Left lung (tissue), 10 donors: ENCODE measurements around the gene STMP1. TPM values are rescaled to one million over a fixed set of nuclear protein-coding genes. Genes with fewer than 3 reads are reported as not detected.

ENCODE experiments used
- ATAC-seq: fragments of 200-7000 bp; cut with Tn5 transposase; one replicate; pipeline ENCODE4 v1.9.1; 2020; ENCODE audit warnings: moderate library complexity
- DNase-seq, 4 donors: peaks; one replicate each; pipeline ENCODE4 v3.0.0-alpha.2; 2013 to 2020
- H3K27ac ChIP-seq, 2 donors: fragments of 200-600 bp; sonication (generic) in 1 of 2; one replicate each; pipeline versions ENCODE4 v1.5.0 to v1.8.0; 2020 to 2021
- H3K27me3 ChIP-seq, 2 donors: fragments of 200-600 bp; sonication (generic) in 1 of 2; one replicate each; pipeline versions ENCODE4 v1.5.0 to v1.8.0; 2020 to 2021
- H3K36me3 ChIP-seq, 2 donors: fragments of 200-600 bp; sonication (generic) in 1 of 2; one replicate each; pipeline versions ENCODE4 v1.5.0 to v1.8.0; 2020 to 2021
- H3K4me1 ChIP-seq, 2 donors: fragments of 200-600 bp; one replicate each; pipeline ENCODE4 v1.8.0; 2021
- H3K4me3 ChIP-seq, 2 donors: fragments of 200-600 bp; sonication (generic) in 1 of 2; one replicate each; pipeline versions ENCODE4 v1.5.0 to v1.8.0; 2020 to 2021; ENCODE audit warnings: mild to moderate bottlenecking in 1 of 2
- H3K9me3 ChIP-seq, 2 donors: fragments of 200-600 bp; sonication (generic) in 1 of 2; one replicate each; pipeline versions ENCODE4 v1.5.0 to v1.8.0; 2020 to 2021
- intact Hi-C, 2 donors: fragments of 100-400 bp; cut with DNase I; formaldehyde crosslinking; loops; one replicate each; pipeline versions ENCODE4 v1.11.2 to v1.14.2; 2022
- polyA plus RNA-seq, 6 donors: library from polyadenylated mRNA; unstranded; fragments of 120-200 nt; gene quantifications; one replicate each; pipeline ENCODE4 v1.2.1, GENCODE V29; 2013; ENCODE audit not compliant: insufficient read length in 6 of 6
- total RNA-seq, 2 donors: library from RNA; stranded (reverse); fragmentation: NEBNext Ultra II Directional; extraction: Animal tissue kit (Norgen Biotek cat#: 25700); gene quantifications; one replicate each; pipeline ENCODE4 v1.2.1, GENCODE V29; 2021
- TF ChIP-seq, protein P1 (sequence below), 2 donors: fragments of 200-600 bp; sonication (generic) in 1 of 2; IDR thresholded peaks; one replicate each; pipeline versions ENCODE4 v1.5.0 to v1.8.0; 2021; ENCODE audit warnings: antibody characterized with exemption in 2 of 2
- donor health status: DM: no; HTN: yes; CAD: no.
- donor health status: DM: no; HTN: no; CAD: no.

The STMP1 gene
- total and polyA plus RNA-seq, 8 donors: 35.0 to 81.6 (median 70.0) TPM

DNA sequence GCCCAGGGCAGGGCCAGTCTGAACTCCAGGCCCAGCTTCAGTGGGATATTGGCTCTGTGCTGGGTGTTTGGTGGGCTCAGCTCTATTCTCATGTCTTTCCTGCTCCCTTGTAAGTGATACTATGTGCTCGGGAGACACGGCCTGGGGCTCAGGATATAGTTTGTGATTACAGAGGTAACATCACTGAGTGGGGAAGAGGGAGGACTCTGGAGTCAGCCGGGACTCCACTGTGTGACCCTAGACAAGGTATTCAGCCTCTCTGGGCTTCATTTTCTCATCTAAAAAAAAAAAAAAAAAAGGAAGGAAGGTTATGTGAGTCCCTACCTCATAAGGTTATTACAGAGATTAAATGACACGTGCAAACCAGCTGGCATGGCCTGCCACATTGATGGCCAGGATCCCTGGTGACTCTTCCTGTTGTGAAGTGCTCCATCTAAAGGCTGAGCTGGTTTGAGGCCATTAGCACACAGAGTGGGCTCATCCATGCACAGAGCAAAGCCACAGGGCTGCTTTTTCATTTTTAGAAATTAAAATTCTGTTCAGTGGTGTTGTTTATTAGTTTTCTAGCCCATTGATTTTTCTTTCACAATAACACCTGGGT is 50.0 kb downstream of the STMP1 start:
- Histone ChIP-seq H3K27me3 (no peaks in the 10 kb centered on the region), H3K9me3 (no peaks in the 10 kb centered on the region), H3K4me1 (no peaks in the 10 kb centered on the region), H3K4me3 (no peak overlapping the region), H3K27ac (no peak overlapping the region), H3K36me3 (no peaks in the 10 kb centered on the region)
- DNase-seq: no peak
- TF ChIP-seq, protein P1, sequence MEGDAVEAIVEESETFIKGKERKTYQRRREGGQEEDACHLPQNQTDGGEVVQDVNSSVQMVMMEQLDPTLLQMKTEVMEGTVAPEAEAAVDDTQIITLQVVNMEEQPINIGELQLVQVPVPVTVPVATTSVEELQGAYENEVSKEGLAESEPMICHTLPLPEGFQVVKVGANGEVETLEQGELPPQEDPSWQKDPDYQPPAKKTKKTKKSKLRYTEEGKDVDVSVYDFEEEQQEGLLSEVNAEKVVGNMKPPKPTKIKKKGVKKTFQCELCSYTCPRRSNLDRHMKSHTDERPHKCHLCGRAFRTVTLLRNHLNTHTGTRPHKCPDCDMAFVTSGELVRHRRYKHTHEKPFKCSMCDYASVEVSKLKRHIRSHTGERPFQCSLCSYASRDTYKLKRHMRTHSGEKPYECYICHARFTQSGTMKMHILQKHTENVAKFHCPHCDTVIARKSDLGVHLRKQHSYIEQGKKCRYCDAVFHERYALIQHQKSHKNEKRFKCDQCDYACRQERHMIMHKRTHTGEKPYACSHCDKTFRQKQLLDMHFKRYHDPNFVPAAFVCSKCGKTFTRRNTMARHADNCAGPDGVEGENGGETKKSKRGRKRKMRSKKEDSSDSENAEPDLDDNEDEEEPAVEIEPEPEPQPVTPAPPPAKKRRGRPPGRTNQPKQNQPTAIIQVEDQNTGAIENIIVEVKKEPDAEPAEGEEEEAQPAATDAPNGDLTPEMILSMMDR (IDR thresholded peaks at IDR 0.05): no peak
- intact Hi-C loops: no loop called here
- ATAC-seq: no peak

DNA sequence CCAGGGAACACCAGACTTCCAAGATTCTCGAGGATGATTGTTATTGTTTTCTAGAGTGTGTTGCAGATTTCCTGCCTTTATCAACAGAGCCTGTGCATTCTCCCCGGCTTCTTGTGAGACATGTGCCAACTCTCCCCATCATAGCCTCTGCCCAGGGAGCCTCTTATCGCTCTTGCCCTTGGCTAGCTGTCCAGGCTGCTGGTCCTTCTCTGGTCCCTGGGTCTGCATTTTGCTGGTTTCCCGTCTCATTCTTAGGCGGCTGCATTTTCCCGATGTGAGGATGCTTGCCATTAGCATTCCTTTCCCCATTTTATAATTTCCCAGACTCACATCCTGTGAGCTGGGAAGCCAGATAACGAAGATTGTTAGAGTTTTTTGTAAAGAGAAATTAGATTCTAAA is 50.5 kb downstream of the STMP1 start:
- H3K4me1 ChIP-seq: no peaks in the 10 kb centered on the region
- TF ChIP-seq, protein P1 (IDR thresholded peaks at IDR 0.05): no peak
- no peaks in the 10 kb centered on the region for H3K27me3 ChIP-seq
- intact Hi-C loops: no loop called here
- ATAC-seq (no peak), DNase-seq (no peak)
- H3K4me3 ChIP-seq: no peak overlapping the region
- H3K36me3 ChIP-seq: no peaks in the 10 kb centered on the region
- H3K9me3 ChIP-seq: no peaks in the 10 kb centered on the region
- no peak overlapping the region for H3K27ac ChIP-seq

DNA sequence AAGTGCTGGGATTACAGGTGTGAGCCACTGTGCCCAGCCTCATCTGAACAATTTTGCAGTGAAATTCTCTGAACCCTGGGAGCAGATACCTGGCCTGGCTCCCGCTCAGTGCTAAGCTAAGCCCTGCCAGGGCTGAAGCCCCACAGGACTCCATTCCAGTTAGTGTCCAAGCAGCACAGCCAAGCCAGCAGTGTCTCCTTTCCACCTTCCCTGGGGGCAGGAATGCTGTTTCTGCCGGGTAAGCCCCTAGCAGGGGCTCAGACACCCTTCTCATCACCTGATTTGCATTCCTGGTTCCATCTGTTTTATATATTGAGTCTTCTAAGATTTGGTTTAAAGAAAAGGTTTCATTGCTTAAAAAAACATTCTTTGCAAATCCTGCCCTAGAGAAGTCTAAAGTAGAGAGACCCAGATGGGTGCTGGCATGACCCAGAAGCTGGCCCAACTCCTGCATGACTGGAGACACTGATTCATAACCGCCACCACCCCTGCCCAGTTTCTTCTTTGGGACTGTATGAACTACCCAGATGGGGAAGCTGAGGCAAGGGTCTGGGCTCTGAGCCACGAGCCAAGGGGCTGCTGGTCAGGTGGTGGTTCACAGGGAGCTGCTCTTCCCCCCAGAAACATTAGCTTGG is 51.6 kb downstream of the STMP1 start:
- H3K27ac ChIP-seq: no peak overlapping the region
- DNase-seq (no peak), ATAC-seq (no peak)
- no peaks in the 10 kb centered on the region for H3K4me1 ChIP-seq
- H3K36me3 ChIP-seq: no peaks in the 10 kb centered on the region
- TF ChIP-seq, protein P1 (IDR thresholded peaks at IDR 0.05): no peak
- H3K9me3 ChIP-seq: no peaks in the 10 kb centered on the region
- H3K4me3 ChIP-seq: no peak overlapping the region
- intact Hi-C loops: no loop called here
- no peaks in the 10 kb centered on the region for H3K27me3 ChIP-seq

DNA sequence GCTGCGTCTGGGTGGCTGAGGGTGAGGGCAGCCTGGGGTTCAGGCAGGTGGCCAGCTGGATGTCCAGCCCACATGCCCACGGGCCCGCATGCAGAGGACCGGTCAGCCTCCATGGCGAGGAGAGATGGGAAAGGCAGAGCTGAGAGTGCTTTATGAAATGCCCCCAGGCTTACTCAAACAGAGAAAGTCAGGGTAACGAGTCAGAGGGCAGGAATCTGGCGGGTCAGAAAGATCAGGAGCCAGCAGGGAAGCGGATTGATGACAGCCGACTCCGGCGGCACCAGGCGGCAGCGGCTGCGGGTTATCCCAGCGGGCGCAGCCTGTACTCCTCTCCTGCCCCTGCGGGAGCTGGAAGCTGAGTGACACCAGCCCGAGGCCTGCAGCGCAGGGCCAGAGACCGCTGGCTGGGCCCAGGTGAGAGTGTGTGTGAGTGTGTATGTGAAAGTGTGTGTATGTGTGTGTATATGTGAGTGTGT is 52.3 kb downstream of the STMP1 start:
- no peak for DNase-seq

DNA sequence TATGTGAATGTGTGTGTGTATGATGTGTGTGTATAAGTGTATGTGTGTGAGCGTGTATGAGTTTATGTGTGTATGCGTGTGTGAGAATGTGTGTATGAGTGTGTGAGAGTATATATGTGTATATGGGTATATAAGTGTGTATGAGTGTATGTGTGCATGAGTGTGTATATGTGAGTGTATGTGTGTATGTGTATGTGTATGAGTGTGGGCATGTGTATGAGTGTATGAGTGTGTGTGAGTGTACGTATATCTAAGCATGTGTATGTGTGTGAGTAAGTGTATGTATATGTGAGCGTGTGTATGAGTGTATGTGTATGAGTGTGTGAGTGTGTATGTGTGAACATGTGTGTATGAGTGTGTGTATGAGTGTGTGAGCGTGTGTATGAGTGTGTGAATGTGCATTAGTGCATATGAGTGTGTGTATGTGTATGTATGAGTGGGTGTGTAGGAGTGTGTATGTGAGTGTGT is 52.8 kb downstream of the STMP1 start:
- DNase-seq: no peak
- H3K36me3 ChIP-seq: no peaks in the 10 kb centered on the region
- H3K27me3 ChIP-seq: no peaks in the 10 kb centered on the region
- TF ChIP-seq, protein P1 (IDR thresholded peaks at IDR 0.05): no peak
- no peaks in the 10 kb centered on the region for H3K9me3 ChIP-seq
- no peak overlapping the region for H3K27ac ChIP-seq
- H3K4me1 ChIP-seq: no peaks in the 10 kb centered on the region
- no peak for ATAC-seq
- intact Hi-C loops: no loop called here
- H3K4me3 ChIP-seq: no peak overlapping the region

More for the DNA sequence above, 52.3 kb downstream of the STMP1 start:
- H3K4me3 ChIP-seq: no peak overlapping the region
- no peak for ATAC-seq
- H3K9me3 ChIP-seq: no peaks in the 10 kb centered on the region
- H3K4me1 ChIP-seq: no peaks in the 10 kb centered on the region
- intact Hi-C loops: no loop called here
- H3K27me3 ChIP-seq: no peaks in the 10 kb centered on the region
- TF ChIP-seq, protein P1 (IDR thresholded peaks at IDR 0.05): no peak
- no peak overlapping the region for H3K27ac ChIP-seq
- no peaks in the 10 kb centered on the region for H3K36me3 ChIP-seq
